ENCODE data around the gene RRP7A.

- TF ChIP-seq CTCF (IDR thresholded peaks at IDR 0.05) (no peak), POLR2A (IDR thresholded peaks at IDR 0.05) (no peak)
Measured at GRCh38 chr22:42489000-42489399, 30.6 kb downstream of the RRP7A start.
